ENCODE results near the gene PAPOLA. TPM values are rescaled to one million over a fixed set of nuclear protein-coding genes. Genes with fewer than 3 reads are reported as not detected.

The PAPOLA gene
- total and polyA plus RNA-seq, 2 experiments from 2014 or later = 97.7 to 151 TPM

- Histone ChIP-seq H3K4me2 (no peak overlapping the region), H4K20me1 (ENCODE audit: insufficient read depth, poor library complexity, severe bottlenecking) (no peaks in the 10 kb centered on the region), H3K9me3 (ENCODE audit: low read depth) (no peaks in the 10 kb centered on the region), H2AFZ (no peak overlapping the region), H3K27ac (no peak overlapping the region), H3K4me1 (ENCODE audit: insufficient read depth) (no peaks in the 10 kb centered on the region), H3K27me3 (peaks cover 18% of the 10 kb centered on the region), H3K36me3 (replicated peaks; ENCODE audit: insufficient read depth, low read depth) (no peaks in the 10 kb centered on the region), H3K79me2 (no peaks in the 10 kb centered on the region), H3K4me3 (no peak overlapping the region), H3K9me2 (replicated peaks; ENCODE audit: insufficient read depth) (no peaks in the 10 kb centered on the region)
- WGBS (ENCODE audit: low lambda C conversion rate, missing lambda C conversion rate) = 85% methylated on average over 22 of the region's 22 CpGs
- no peak for DNase-seq (ENCODE audit: low spot score)
- TF ChIP-seq, protein P1, sequence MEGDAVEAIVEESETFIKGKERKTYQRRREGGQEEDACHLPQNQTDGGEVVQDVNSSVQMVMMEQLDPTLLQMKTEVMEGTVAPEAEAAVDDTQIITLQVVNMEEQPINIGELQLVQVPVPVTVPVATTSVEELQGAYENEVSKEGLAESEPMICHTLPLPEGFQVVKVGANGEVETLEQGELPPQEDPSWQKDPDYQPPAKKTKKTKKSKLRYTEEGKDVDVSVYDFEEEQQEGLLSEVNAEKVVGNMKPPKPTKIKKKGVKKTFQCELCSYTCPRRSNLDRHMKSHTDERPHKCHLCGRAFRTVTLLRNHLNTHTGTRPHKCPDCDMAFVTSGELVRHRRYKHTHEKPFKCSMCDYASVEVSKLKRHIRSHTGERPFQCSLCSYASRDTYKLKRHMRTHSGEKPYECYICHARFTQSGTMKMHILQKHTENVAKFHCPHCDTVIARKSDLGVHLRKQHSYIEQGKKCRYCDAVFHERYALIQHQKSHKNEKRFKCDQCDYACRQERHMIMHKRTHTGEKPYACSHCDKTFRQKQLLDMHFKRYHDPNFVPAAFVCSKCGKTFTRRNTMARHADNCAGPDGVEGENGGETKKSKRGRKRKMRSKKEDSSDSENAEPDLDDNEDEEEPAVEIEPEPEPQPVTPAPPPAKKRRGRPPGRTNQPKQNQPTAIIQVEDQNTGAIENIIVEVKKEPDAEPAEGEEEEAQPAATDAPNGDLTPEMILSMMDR (IDR thresholded peaks at IDR 0.05; ENCODE audit: poor library complexity) = no peak
- TF ChIP-seq EZH2 (IDR thresholded peaks at IDR 0.05; ENCODE audit: borderline replicate concordance) (no peak), EZH2phosphoT487 (IDR thresholded peaks at IDR 0.05; ENCODE audit: low read depth, severe bottlenecking, unreplicated experiment) (no peak)
Observed at GRCh38 chr14:96588410-96589257, 86.5 kb downstream of the PAPOLA start.

GRCh38 chr14:96589577-96589976 is 87.4 kb downstream of the PAPOLA start:
- Histone ChIP-seq H3K9me2 (replicated peaks; ENCODE audit: insufficient read depth) (no peaks in the 10 kb centered on the region), H4K20me1 (ENCODE audit: insufficient read depth, poor library complexity, severe bottlenecking) (no peaks in the 10 kb centered on the region), H3K9me3 (ENCODE audit: low read depth) (no peaks in the 10 kb centered on the region), H3K4me3 (no peak overlapping the region), H3K4me1 (ENCODE audit: insufficient read depth) (no peaks in the 10 kb centered on the region), H3K36me3 (replicated peaks; ENCODE audit: insufficient read depth, low read depth) (no peaks in the 10 kb centered on the region), H3K27ac (no peak overlapping the region), H2AFZ (no peak overlapping the region), H3K79me2 (no peaks in the 10 kb centered on the region), H3K4me2 (no peak overlapping the region), H3K27me3 (peaks cover 16% of the 10 kb centered on the region)
- 88% methylated on average over 3 of the region's 3 CpGs for WGBS (ENCODE audit: low lambda C conversion rate, missing lambda C conversion rate)
- DNase-seq (ENCODE audit: low spot score) = no peak
- TF ChIP-seq, protein P1 (IDR thresholded peaks at IDR 0.05; ENCODE audit: poor library complexity) = no peak
- TF ChIP-seq EZH2 (IDR thresholded peaks at IDR 0.05; ENCODE audit: borderline replicate concordance) (no peak), EZH2phosphoT487 (IDR thresholded peaks at IDR 0.05; ENCODE audit: low read depth, severe bottlenecking, unreplicated experiment) (no peak)

DNA sequence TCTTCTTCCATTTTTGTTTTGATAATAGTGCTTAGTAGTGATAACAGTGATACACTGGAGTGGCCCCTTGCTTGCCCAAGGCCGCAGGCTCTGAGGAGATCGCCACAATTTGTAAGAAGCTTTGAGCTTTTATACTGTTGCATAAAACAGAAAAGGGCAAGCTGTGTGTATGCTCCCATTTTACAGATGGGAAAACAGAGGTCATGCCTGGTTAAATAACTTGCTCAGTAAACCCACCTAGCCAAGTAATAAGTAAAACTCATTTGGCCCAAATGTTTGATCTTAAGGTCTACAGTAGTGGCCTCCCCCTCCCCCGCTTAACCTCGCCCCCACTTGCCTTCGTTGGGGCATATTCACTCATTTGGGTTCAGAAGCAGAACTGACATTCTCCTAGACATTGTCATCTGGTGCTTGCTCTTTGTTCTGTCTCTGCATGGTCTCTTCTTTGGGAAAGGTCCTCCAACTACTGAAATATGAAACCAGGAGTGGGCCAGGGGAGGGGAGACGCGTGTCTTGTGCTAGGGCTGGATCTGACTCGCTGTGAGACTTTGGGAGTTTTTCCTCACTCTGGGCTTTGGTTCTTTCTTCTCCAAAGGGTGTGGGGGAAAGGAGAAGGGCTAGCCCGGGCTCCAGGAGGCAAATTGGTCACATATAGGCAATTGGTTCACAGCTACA is 88.1 kb downstream of the PAPOLA start:
- peaks cover 11% of the 10 kb centered on the region for H3K27me3 ChIP-seq
- DNase-seq (ENCODE audit: low spot score) = no peak

More for the DNA sequence above, 88.1 kb downstream of the PAPOLA start:
- Histone ChIP-seq H3K4me2 (no peak overlapping the region), H3K4me3 (no peak overlapping the region), H4K20me1 (ENCODE audit: insufficient read depth, poor library complexity, severe bottlenecking) (no peaks in the 10 kb centered on the region), H2AFZ (no peak overlapping the region), H3K79me2 (no peaks in the 10 kb centered on the region), H3K27ac (no peak overlapping the region), H3K36me3 (replicated peaks; ENCODE audit: insufficient read depth, low read depth) (no peaks in the 10 kb centered on the region), H3K9me3 (ENCODE audit: low read depth) (no peaks in the 10 kb centered on the region), H3K9me2 (replicated peaks; ENCODE audit: insufficient read depth) (no peaks in the 10 kb centered on the region), H3K4me1 (ENCODE audit: insufficient read depth) (no peaks in the 10 kb centered on the region)
- WGBS (ENCODE audit: low lambda C conversion rate, missing lambda C conversion rate) = 64% methylated on average over 9 of the region's 9 CpGs
- TF ChIP-seq EZH2phosphoT487 (IDR thresholded peaks at IDR 0.05; ENCODE audit: low read depth, severe bottlenecking, unreplicated experiment) (no peak), EZH2 (IDR thresholded peaks at IDR 0.05; ENCODE audit: borderline replicate concordance) (no peak)
- TF ChIP-seq, protein P1 (IDR thresholded peaks at IDR 0.05; ENCODE audit: poor library complexity) = no peak
